Activated naive CD4-positive, alpha-beta T cell treated with anti-CD3 and anti-CD28 coated beads for 36 hours (primary cell): ENCODE data around the gene CDIPT. TPM values are rescaled to one million over a fixed set of nuclear protein-coding genes. Genes with fewer than 3 reads are reported as not detected.
"Not testable (repeated sequence)": the region's sequence is repeated elsewhere in the genome, so short reads cannot be mapped to it uniquely, and the experiment has no call there.

Experiments used
- CTCF ChIA-PET: fragments of 350-600 bp; sonication (Branson Sonifier 250); formaldehyde crosslinking; loops from one replicate; lab custom pipeline; 2021; ENCODE audit warnings: antibody characterized with exemption; lab: Charles Lee
- DNase-seq: peaks from one replicate; pipeline ENCODE4 v3.0.0-alpha.2; 2020
- H3K27ac Mint-ChIP-seq: one replicate; pipeline ENCODE4 v1.8.0; 2021; ENCODE audit warnings: mild to moderate bottlenecking, mixed read lengths
- H3K27me3 Mint-ChIP-seq: one replicate; pipeline ENCODE4 v1.8.0; 2021; ENCODE audit warnings: low read depth, mixed read lengths
- H3K36me3 Mint-ChIP-seq: one replicate; pipeline ENCODE4 v1.8.0; 2021; ENCODE audit warnings: low read depth, mixed read lengths
- H3K4me1 Mint-ChIP-seq: one replicate; pipeline ENCODE4 v1.8.0; 2021; ENCODE audit warnings: low read depth, mixed read lengths
- H3K4me3 Mint-ChIP-seq: one replicate; pipeline ENCODE4 v1.8.0; 2021; ENCODE audit warnings: mild to moderate bottlenecking, moderate library complexity, mixed read lengths
- H3K9me3 Mint-ChIP-seq: one replicate; pipeline ENCODE4 v1.8.0; 2021; ENCODE audit warnings: mixed read lengths
- intact Hi-C: fragments of 100-400 bp; cut with micrococcal nuclease; formaldehyde crosslinking; loops from one replicate; pipeline ENCODE4 v1.15.1; 2023
- total RNA-seq, 2 experiments: library from RNA; stranded (reverse); gene quantifications; one replicate each; pipeline ENCODE4 v1.2.3, GENCODE V29; 2021

Gene CDIPT
- total RNA-seq, 2 experiments from 2014 or later: 29.0 to 31.0 TPM

DNA sequence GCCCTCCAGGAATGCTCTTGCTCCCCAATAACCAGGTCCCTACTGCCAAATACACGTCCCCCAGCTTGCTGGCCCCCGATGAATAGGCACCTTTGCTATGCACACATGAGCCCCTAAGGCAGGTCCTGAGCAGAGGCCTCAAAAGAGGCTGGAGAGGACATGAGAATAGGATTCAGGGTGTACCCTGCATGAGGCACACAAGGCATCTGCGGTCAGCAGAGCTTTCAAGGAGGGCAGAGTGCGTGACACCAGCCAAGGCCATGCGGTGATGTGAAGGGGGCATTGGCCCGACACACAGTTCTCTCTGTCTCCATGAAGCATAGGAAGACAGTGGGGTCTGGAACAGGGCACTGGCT lies 29.4 kb upstream of the CDIPT start:
- Mint-ChIP-seq H3K27me3 (peaks cover 7% of the 10 kb centered on the region), H3K36me3 (no peaks in the 10 kb centered on the region), H3K27ac (no peak overlapping the region), H3K4me3 (no peak overlapping the region), H3K9me3 (no peaks in the 10 kb centered on the region), H3K4me1 (no peaks in the 10 kb centered on the region)
- CTCF ChIA-PET: no interaction called here
- intact Hi-C loops: no loop called here
- DNase-seq: no peak

- peaks cover 4% of the 10 kb centered on the region for H3K27me3 Mint-ChIP-seq
- no peaks in the 10 kb centered on the region for H3K4me1 Mint-ChIP-seq
- no peaks in the 10 kb centered on the region for H3K36me3 Mint-ChIP-seq
- H3K27ac Mint-ChIP-seq: no peak overlapping the region
- CTCF ChIA-PET: interaction anchor here (0.7 to 0.8 kb wide), 2 partner anchors 17 to 43 kb away, joined by 3 to 4 read pairs; no protein-coding TSS in a partner anchor
- intact Hi-C loops: no loop called here
- H3K4me3 Mint-ChIP-seq: no peak overlapping the region
- DNase-seq: no peak
- H3K9me3 Mint-ChIP-seq: no peaks in the 10 kb centered on the region
Measured at GRCh38 chr16:29891525-29892457, 28.8 kb upstream of the CDIPT start.

GRCh38 chr16:29889372-29889771 lies 26.3 kb upstream of the CDIPT start:
- DNase-seq, H3K36me3 Mint-ChIP-seq, H3K27me3 Mint-ChIP-seq, H3K27ac Mint-ChIP-seq, intact Hi-C loops, H3K9me3 Mint-ChIP-seq, H3K4me3 Mint-ChIP-seq, H3K4me1 Mint-ChIP-seq: not testable (repeated sequence)
- CTCF ChIA-PET: interaction anchor here (0.6 kb wide), 1 partner anchor 195 kb away, joined by 3 read pairs; no protein-coding TSS in a partner anchor

GRCh38 chr16:29883987-29884386 lies 21.0 kb upstream of the CDIPT start:
- H3K27ac Mint-ChIP-seq: no peak overlapping the region
- no peaks in the 10 kb centered on the region for H3K4me1 Mint-ChIP-seq
- DNase-seq: no peak
- no peaks in the 10 kb centered on the region for H3K9me3 Mint-ChIP-seq
- peaks cover 5% of the 10 kb centered on the region for H3K27me3 Mint-ChIP-seq
- CTCF ChIA-PET: no interaction called here
- intact Hi-C loops: no loop called here
- no peak overlapping the region for H3K4me3 Mint-ChIP-seq
- no peaks in the 10 kb centered on the region for H3K36me3 Mint-ChIP-seq

GRCh38 chr16:29881050-29881449 lies 18.0 kb upstream of the CDIPT start:
- Mint-ChIP-seq H3K9me3 (no peaks in the 10 kb centered on the region), H3K27me3 (peaks cover 21% of the 10 kb centered on the region), H3K27ac (no peak overlapping the region), H3K4me1 (peaks cover 14% of the 10 kb centered on the region), H3K36me3 (no peaks in the 10 kb centered on the region), H3K4me3 (no peak overlapping the region)
- no peak for DNase-seq
- intact Hi-C loops: no loop called here
- CTCF ChIA-PET: no interaction called here

GRCh38 chr16:29878172-29878571 lies 15.1 kb upstream of the CDIPT start:
- CTCF ChIA-PET: interaction anchor here (0.9 to 1.6 kb wide), 3 partner anchors 15 to 179 kb away, joined by 3 to 7 read pairs (median 5); partner anchors contain the start of gene CDIPT
- intact Hi-C loops: no loop called here
- H3K4me3 Mint-ChIP-seq: no peak overlapping the region
- DNase-seq: no peak
- peaks cover 14% of the 10 kb centered on the region for H3K4me1 Mint-ChIP-seq
- no peaks in the 10 kb centered on the region for H3K36me3 Mint-ChIP-seq
- H3K27ac Mint-ChIP-seq: no peak overlapping the region
- H3K27me3 Mint-ChIP-seq: peaks cover 25% of the 10 kb centered on the region
- H3K9me3 Mint-ChIP-seq: no peaks in the 10 kb centered on the region

- H3K27me3 Mint-ChIP-seq: peaks cover 25% of the 10 kb centered on the region
- peaks cover 14% of the 10 kb centered on the region for H3K4me1 Mint-ChIP-seq
- no peaks in the 10 kb centered on the region for H3K36me3 Mint-ChIP-seq
- intact Hi-C loops: no loop called here
- DNase-seq: peak; percentile 82
- H3K4me3 Mint-ChIP-seq: peak overlapping the region; percentile 54
- H3K27ac Mint-ChIP-seq: no peak overlapping the region
- no peaks in the 10 kb centered on the region for H3K9me3 Mint-ChIP-seq
- CTCF ChIA-PET: interaction anchor here (1.0 to 1.6 kb wide), 3 partner anchors 29 to 178 kb away, joined by 3 to 7 read pairs (median 5); no protein-coding TSS in a partner anchor
Measured at GRCh38 chr16:29877266-29877961, 14.4 kb upstream of the CDIPT start.

GRCh38 chr16:29876594-29877249 lies 13.7 kb upstream of the CDIPT start:
- Mint-ChIP-seq H3K27me3 (peaks cover 25% of the 10 kb centered on the region), H3K4me3 (peak overlapping the region; percentile 54), H3K27ac (no peak overlapping the region), H3K9me3 (no peaks in the 10 kb centered on the region), H3K36me3 (no peaks in the 10 kb centered on the region), H3K4me1 (peaks cover 14% of the 10 kb centered on the region)
- CTCF ChIA-PET: interaction anchor here (1.1 to 1.6 kb wide), 2 partner anchors 28 to 128 kb away, joined by 3 to 7 read pairs; no protein-coding TSS in a partner anchor
- intact Hi-C loops: no loop called here
- DNase-seq: peak; percentile 27

GRCh38 chr16:29876217-29876593 lies 13.2 kb upstream of the CDIPT start:
- Mint-ChIP-seq H3K4me3 (peak overlapping the region; percentile 50), H3K27me3 (peaks cover 25% of the 10 kb centered on the region), H3K9me3 (no peaks in the 10 kb centered on the region), H3K36me3 (no peaks in the 10 kb centered on the region), H3K4me1 (peaks cover 14% of the 10 kb centered on the region), H3K27ac (no peak overlapping the region)
- DNase-seq: no peak
- intact Hi-C loops: no loop called here
- CTCF ChIA-PET: no interaction called here

DNA sequence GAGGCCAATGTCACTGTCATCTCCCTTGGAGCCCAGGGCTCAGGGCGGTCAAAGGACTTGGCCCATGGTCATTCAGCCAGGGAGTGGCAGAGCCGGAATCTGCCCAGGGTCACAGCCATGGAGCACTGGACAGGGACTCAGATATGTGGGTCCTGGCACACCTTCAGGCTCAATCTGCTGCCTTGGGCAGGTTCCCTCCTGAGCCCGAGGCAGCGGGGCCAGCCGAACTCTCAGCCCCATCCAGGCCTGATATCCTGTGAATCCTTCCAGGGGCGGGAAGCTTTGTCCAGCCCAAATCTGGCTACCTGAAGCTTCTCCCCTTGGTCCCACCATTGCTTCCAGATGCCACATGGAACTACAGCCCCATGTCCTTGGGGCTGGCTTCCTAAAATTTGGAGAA lies 12.2 kb upstream of the CDIPT start:
- H3K27ac Mint-ChIP-seq: no peak overlapping the region
- peaks cover 14% of the 10 kb centered on the region for H3K4me1 Mint-ChIP-seq
- no peaks in the 10 kb centered on the region for H3K9me3 Mint-ChIP-seq
- H3K36me3 Mint-ChIP-seq: no peaks in the 10 kb centered on the region
- peaks cover 25% of the 10 kb centered on the region for H3K27me3 Mint-ChIP-seq
- DNase-seq: no peak
- no peak overlapping the region for H3K4me3 Mint-ChIP-seq
- CTCF ChIA-PET: interaction anchor here (1.1 kb wide), 1 partner anchor 10 kb away, joined by 3 read pairs; no protein-coding TSS in a partner anchor
- intact Hi-C loops: no loop called here

- H3K4me3 Mint-ChIP-seq: no peak overlapping the region
Measured at GRCh38 chr16:29873319-29873718, 10.3 kb upstream of the CDIPT start.

More at GRCh38 chr16:29873319-29873718, 10.3 kb upstream of the CDIPT start:
- CTCF ChIA-PET: no interaction called here
- H3K9me3 Mint-ChIP-seq: no peaks in the 10 kb centered on the region
- peaks cover 14% of the 10 kb centered on the region for H3K4me1 Mint-ChIP-seq
- no peak for DNase-seq
- intact Hi-C loops: no loop called here
- H3K36me3 Mint-ChIP-seq: no peaks in the 10 kb centered on the region
- no peak overlapping the region for H3K27ac Mint-ChIP-seq
- H3K27me3 Mint-ChIP-seq: peaks cover 20% of the 10 kb centered on the region
